HepG2 (cell line): ENCODE results near the gene BCL2L11. TPM values are rescaled to one million over a fixed set of nuclear protein-coding genes. Genes with fewer than 3 reads are reported as not detected.

Experiments
- ELF1 ChIP-seq: sonication (generic); formaldehyde crosslinking; IDR thresholded peaks from 2 replicates; pipeline ENCODE4 v1.4.0; 2020; ENCODE audit warnings: missing genetic modification reagents
- ESRRA ChIP-seq: sonication (generic); formaldehyde crosslinking; IDR thresholded peaks from 2 replicates; pipeline ENCODE4 v1.5.1; 2020; ENCODE audit warnings: mild to moderate bottlenecking, low read depth, missing genetic modification reagents
- FOSL1 ChIP-seq: sonication (generic); formaldehyde crosslinking; IDR thresholded peaks from 2 replicates; pipeline ENCODE4 v1.9.0; 2021; ENCODE audit warnings: missing genetic modification reagents, borderline replicate concordance
- KDM6A ChIP-seq: IDR thresholded peaks from 2 replicates; pipeline ENCODE4 v1.6.1; 2016; ENCODE audit warnings: low read depth
- NFE2 ChIP-seq: sonication (generic); formaldehyde crosslinking; IDR thresholded peaks from 2 replicates; pipeline ENCODE4 v1.4.0; 2020; ENCODE audit warnings: missing genetic modification reagents
- POLR2AphosphoS5 ChIP-seq: IDR thresholded peaks from 2 replicates; pipeline ENCODE4 v1.6.1; 2012; ENCODE audit warnings: low read depth, low read length
- RBFOX2 ChIP-seq: fragments of 200-400 bp; formaldehyde crosslinking; IDR thresholded peaks from 2 replicates; pipeline ENCODE4 v1.6.1; 2017; ENCODE audit warnings: low read depth, mild to moderate bottlenecking, low read length
- SPEN ChIP-seq: sonication (generic); formaldehyde crosslinking; IDR thresholded peaks from 2 replicates; pipeline ENCODE4 v1.5.1; 2020; ENCODE audit warnings: low read depth, mild to moderate bottlenecking, missing genetic modification reagents
- SYNCRIP ChIP-seq: fragments of 200-400 bp; formaldehyde crosslinking; IDR thresholded peaks from 2 replicates; pipeline ENCODE4 v1.6.1; 2018; ENCODE audit warnings: mild to moderate bottlenecking, low read depth, low read length; ENCODE audit not compliant: insufficient read depth
- TARDBP ChIP-seq: sonication (generic); formaldehyde crosslinking; IDR thresholded peaks from 2 replicates; pipeline ENCODE4 v1.8.0; 2022; ENCODE audit warnings: mild to moderate bottlenecking, missing genetic modification reagents
- TRIM24 ChIP-seq: sonication (generic); formaldehyde crosslinking; IDR thresholded peaks from 2 replicates; pipeline ENCODE4 v1.8.0; 2022; ENCODE audit warnings: mild to moderate bottlenecking, missing genetic modification reagents
- YEATS2 ChIP-seq: sonication (generic); formaldehyde crosslinking; IDR thresholded peaks from 2 replicates; pipeline ENCODE4 v1.4.0; 2020; ENCODE audit warnings: missing genetic modification reagents, borderline replicate concordance
- ZNF839 ChIP-seq: sonication (generic); formaldehyde crosslinking; IDR thresholded peaks from 2 replicates; pipeline ENCODE4 v1.4.0; 2020; ENCODE audit warnings: missing genetic modification reagents, mild to moderate bottlenecking, borderline replicate concordance
- ZNF841 ChIP-seq: sonication (generic); formaldehyde crosslinking; IDR thresholded peaks from 2 replicates; pipeline ENCODE4 v1.8.1; 2023; ENCODE audit warnings: missing genetic modification reagents, borderline replicate concordance
- ZNF878 ChIP-seq: sonication (generic); formaldehyde crosslinking; IDR thresholded peaks from 2 replicates; pipeline ENCODE4 v1.8.1; 2023; ENCODE audit warnings: mild to moderate bottlenecking, missing genetic modification reagents, moderate library complexity
- polyA plus RNA-seq, 8 experiments: library from polyadenylated mRNA; depleted of rRNA in 3 of 8; stranded (reverse) in 7 of 8; unstranded in 1 of 8; fragments of >200 nt; fragmentation: Illumina TruSeq in 4 of 8; extraction: Trizol in 4 of 8; gene quantifications; 2 replicates each; pipeline versions ENCODE4 v1.2.1 to v1.2.3, GENCODE V29; 2011 to 2016; ENCODE audit warnings: low read depth in 4 of 8, missing spikeins in 1 of 8, mixed read lengths in 1 of 8; ENCODE audit not compliant: insufficient read depth in 1 of 8
- total RNA-seq, 5 experiments: library from RNA; depleted of rRNA; stranded (reverse); fragments of >200 nt; fragmentation: Illumina TruSeq; extraction: Trizol; gene quantifications; 2 replicates each; pipeline ENCODE4 v1.2.3, GENCODE V29; 2016; ENCODE audit warnings: low read depth in 1 of 5
- TF ChIP-seq, protein P1 (sequence below): sonication (generic); formaldehyde crosslinking; conservative IDR thresholded peaks from 2 replicates; pipeline ENCODE4 v1.5.0; 2020; ENCODE audit warnings: missing genetic modification reagents
- TF ChIP-seq, protein P2 (sequence below): sonication (generic); formaldehyde crosslinking; conservative IDR thresholded peaks from 2 replicates; pipeline ENCODE4 v1.8.1; 2023; ENCODE audit warnings: missing genetic modification reagents
- TF ChIP-seq, protein P3 (sequence below): sonication (generic); formaldehyde crosslinking; IDR thresholded peaks from 2 replicates; pipeline ENCODE4 v1.5.0; 2020; ENCODE audit warnings: mild to moderate bottlenecking, missing genetic modification reagents
- TF ChIP-seq, protein P4 (sequence below): IDR thresholded peaks from 2 replicates; pipeline ENCODE4 v1.6.1; 2016; ENCODE audit warnings: missing compliant biosample characterization, missing genetic modification reagents, borderline replicate concordance
- TF ChIP-seq, protein P5 (sequence below): sonication (generic); formaldehyde crosslinking; IDR thresholded peaks from 2 replicates; pipeline ENCODE4 v1.4.0; 2020; ENCODE audit warnings: missing genetic modification reagents, borderline replicate concordance

Gene BCL2L11
- total and polyA plus RNA-seq, 2 of the 13 experiments (the other 11 are each of a cell fraction or from before 2014, with no cell fraction given), result 6.1 to 9.7 TPM

DNA sequence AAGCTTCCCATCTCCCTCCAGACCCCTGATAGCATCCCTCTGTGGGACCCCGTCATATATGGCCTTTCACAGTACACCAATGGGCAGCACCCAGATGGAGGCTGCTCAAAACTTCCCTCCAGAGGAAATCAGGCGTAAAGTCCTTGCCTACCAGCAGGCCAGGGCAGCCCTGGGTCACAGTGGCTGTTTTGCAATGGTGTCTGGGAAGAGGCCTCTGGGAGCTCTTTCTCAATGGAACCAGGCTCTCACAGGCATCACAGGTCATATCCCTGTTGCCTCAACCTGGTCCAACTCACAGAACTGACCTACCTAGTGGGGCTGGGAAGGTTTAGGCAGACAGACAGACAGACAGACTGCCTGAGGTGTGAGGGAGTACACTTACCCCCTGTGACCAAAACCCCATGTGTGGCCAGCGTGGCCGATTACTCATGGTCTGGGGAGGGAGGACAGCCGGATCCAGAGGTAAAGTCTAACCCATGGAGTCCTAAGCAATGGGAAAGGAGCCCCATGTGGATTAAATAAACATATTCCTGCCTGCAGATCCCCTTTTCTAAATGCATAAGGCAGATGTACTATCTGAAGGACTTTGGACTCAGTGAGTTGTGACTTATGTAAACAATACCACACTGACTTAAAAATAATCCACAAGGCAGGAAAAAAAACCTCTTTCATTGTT, 58.2 kb downstream of the BCL2L11 start (continued):
- TF ChIP-seq, protein P1, sequence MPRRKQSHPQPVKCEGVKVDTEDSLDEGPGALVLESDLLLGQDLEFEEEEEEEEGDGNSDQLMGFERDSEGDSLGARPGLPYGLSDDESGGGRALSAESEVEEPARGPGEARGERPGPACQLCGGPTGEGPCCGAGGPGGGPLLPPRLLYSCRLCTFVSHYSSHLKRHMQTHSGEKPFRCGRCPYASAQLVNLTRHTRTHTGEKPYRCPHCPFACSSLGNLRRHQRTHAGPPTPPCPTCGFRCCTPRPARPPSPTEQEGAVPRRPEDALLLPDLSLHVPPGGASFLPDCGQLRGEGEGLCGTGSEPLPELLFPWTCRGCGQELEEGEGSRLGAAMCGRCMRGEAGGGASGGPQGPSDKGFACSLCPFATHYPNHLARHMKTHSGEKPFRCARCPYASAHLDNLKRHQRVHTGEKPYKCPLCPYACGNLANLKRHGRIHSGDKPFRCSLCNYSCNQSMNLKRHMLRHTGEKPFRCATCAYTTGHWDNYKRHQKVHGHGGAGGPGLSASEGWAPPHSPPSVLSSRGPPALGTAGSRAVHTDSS, result no peak
- TF ChIP-seq TRIM24 (CRISPR knock-in tag) (no peak), ELF1 (0 out of 2 replicates have a peak, but pooled peaks have one; percentile 39), NFE2 (CRISPR knock-in tag) (no peak), ZNF878 (CRISPR knock-in tag) (no peak; the same call in 1 of the 2 replicates), ZNF841 (CRISPR knock-in tag) (no peak), FOSL1 (no peak), ZNF839 (CRISPR knock-in tag) (no peak; the same call in 1 of the 2 replicates), POLR2AphosphoS5 (no peak), YEATS2 (CRISPR knock-in tag) (peak; percentile 22; the same call in 1 of the 2 replicates), KDM6A (CRISPR knock-in tag) (no peak), RBFOX2 (no peak), ESRRA (CRISPR knock-in tag) (0 out of 2 replicates have a peak, but pooled peaks have one; percentile 61), SPEN (CRISPR knock-in tag) (0 out of 2 replicates have a peak, but pooled peaks have one; percentile 46), TARDBP (CRISPR knock-in tag) (0 out of 2 replicates have a peak, but pooled peaks have one; percentile 50), SYNCRIP (no peak)
- TF ChIP-seq, protein P2, sequence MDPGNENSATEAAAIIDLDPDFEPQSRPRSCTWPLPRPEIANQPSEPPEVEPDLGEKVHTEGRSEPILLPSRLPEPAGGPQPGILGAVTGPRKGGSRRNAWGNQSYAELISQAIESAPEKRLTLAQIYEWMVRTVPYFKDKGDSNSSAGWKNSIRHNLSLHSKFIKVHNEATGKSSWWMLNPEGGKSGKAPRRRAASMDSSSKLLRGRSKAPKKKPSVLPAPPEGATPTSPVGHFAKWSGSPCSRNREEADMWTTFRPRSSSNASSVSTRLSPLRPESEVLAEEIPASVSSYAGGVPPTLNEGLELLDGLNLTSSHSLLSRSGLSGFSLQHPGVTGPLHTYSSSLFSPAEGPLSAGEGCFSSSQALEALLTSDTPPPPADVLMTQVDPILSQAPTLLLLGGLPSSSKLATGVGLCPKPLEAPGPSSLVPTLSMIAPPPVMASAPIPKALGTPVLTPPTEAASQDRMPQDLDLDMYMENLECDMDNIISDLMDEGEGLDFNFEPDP, result no peak
- TF ChIP-seq, protein P3, sequence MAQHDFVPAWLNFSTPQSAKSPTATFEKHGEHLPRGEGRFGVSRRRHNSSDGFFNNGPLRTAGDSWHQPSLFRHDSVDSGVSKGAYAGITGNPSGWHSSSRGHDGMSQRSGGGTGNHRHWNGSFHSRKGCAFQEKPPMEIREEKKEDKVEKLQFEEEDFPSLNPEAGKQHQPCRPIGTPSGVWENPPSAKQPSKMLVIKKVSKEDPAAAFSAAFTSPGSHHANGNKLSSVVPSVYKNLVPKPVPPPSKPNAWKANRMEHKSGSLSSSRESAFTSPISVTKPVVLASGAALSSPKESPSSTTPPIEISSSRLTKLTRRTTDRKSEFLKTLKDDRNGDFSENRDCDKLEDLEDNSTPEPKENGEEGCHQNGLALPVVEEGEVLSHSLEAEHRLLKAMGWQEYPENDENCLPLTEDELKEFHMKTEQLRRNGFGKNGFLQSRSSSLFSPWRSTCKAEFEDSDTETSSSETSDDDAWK (CRISPR knock-in tag), result no peak
- TF ChIP-seq, protein P4, sequence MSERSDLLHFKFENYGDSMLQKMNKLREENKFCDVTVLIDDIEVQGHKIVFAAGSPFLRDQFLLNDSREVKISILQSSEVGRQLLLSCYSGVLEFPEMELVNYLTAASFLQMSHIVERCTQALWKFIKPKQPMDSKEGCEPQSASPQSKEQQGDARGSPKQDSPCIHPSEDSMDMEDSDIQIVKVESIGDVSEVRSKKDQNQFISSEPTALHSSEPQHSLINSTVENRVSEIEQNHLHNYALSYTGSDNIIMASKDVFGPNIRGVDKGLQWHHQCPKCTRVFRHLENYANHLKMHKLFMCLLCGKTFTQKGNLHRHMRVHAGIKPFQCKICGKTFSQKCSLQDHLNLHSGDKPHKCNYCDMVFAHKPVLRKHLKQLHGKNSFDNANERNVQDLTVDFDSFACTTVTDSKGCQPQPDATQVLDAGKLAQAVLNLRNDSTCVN (CRISPR knock-in tag), result peak; percentile 52; the same call in 1 of the 2 replicates
- TF ChIP-seq, protein P5, sequence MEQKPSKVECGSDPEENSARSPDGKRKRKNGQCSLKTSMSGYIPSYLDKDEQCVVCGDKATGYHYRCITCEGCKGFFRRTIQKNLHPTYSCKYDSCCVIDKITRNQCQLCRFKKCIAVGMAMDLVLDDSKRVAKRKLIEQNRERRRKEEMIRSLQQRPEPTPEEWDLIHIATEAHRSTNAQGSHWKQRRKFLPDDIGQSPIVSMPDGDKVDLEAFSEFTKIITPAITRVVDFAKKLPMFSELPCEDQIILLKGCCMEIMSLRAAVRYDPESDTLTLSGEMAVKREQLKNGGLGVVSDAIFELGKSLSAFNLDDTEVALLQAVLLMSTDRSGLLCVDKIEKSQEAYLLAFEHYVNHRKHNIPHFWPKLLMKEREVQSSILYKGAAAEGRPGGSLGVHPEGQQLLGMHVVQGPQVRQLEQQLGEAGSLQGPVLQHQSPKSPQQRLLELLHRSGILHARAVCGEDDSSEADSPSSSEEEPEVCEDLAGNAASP (CRISPR knock-in tag), result peak; percentile 53; the same call in 1 of the 2 replicates
